Stimulated activated CD4-positive, alpha-beta T cell treated with anti-CD3 and anti-CD28 coated beads, Interleukin-1b, Interleukin-23, amount 100 ng/mL, for 24 hours (primary cell): ENCODE results near the gene GFY.

Experiments
- DNase-seq, 4 experiments: peaks; one replicate each; pipeline ENCODE4 v3.0.0-alpha.2; 2020; ENCODE audit warnings: low read depth in 4 of 4, low spot score in 1 of 4

The GFY gene, protein sequence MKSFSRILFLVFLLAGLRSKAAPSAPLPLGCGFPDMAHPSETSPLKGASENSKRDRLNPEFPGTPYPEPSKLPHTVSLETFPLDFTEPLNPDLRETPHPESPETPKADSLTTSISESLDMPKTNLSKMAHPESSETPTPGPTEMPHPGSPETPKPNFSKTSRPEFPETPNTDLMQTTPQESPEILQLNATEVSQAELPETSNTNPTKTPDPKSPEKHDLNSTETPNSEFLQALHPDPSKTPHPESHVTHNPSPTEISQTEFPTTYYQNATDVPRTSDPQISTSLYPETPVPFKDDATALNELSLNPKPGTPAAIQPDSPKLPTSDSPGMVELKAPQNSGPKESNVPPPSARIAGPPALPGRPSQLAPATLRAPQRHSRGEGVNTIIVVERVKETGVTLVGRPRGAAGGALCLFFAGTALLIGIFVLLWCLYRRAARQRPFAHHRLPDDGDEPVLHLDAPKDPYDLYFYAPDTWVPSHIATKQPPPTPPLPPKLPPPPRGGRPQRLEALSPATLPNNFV

DNA sequence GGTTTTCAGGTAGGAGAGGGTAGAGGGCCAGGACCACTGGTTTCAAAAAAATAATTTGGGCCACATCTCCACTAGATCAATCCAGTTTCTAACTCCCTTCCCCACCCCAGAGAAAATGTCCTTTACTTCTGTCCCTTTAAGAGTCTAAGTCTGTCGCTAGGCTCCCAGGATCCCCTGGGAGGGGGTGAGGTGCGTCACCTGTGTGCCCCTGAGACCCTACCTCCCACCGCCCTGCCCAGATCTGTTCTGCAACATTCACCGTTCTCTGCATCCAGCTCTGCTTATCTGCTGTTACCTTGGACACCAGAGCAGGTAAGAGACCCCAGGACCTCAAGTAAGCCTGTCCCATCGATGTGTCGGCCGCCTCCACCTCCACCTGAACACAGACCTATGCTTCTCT is at the start of gene GFY:
GFY (plus strand) TSS at position 211 of the 400 bp plus-strand sequence. CDS start 1,043 bp downstream, outside the sequence.
- DNase-seq, result no peak

DNA sequence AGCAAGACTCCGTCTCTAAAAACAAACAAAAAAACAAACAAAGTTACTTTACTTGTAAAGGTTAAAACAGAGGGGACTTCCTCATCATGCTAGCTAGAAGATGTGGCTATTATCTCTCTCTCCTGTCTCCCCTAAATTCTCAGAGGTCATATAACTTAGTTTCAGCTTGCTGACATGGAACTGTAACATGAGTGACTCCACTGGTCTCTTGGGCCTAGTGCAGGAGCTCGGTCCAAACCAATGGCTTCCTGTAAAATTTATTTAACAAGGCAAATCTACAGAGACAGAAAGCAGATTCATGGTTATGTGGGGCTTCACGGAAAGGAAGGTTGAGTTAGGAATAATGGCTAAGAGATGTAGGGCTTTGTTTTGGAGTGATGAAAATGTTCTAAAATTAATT is 46.7 kb upstream of the GFY start:
- DNase-seq, result no peak

DNA sequence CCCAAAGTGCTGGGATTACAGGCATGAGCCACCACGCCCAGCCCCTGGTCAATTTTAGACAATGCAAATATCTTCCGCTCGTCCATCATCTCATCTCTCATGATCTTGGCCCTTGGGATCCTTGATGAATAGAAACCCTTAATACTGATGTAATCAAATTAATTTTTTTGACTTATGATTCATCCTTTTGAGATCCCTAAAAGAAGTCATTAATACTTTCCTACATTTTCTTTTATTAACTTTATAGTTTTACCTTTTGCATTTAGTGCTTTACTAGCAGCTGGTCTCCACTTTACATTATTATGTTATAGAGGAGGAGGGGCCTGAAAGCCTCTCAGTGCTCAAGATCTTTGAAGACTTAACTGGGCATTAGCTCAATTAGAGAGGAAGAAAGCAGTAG is 44.8 kb upstream of the GFY start:
- no peak for DNase-seq

DNA sequence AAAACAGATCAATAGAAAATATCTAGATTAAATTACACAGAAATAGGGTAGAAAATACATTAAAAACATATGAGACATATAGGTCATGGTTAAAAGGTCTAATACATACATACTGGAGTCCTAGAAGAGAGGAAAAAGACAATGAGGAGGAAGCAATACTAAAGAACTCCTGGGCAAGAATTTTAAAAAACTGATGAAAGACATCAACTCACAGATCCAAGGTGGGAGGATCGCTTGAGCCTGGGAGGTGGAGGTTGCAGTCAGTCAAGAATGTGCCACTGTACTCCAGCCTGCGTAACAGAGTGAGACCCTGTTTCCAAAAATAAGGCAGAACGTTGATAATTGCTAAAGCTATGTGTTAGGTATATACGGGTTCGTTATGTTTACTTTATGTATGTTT is 42.5 kb upstream of the GFY start:
- no peak for DNase-seq

DNA sequence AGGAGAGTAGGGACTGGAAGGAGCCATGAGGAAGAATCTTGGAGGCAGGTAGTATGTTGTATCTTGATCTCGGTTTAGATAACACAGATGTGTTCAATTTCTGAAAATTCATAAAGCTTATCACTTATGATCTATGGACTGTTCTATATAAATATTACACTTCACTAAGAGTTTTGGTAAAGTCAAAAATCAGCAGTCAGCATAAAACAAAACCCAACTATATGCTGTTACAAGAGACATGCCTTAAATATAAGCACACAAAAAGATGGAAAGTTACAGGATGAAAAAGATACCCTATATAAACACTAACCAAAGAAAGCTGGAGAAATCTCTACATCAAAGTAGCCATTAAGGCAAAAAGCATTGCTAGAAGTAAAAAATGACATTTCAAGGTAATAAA is 41.6 kb upstream of the GFY start:
- DNase-seq, result no peak

DNA sequence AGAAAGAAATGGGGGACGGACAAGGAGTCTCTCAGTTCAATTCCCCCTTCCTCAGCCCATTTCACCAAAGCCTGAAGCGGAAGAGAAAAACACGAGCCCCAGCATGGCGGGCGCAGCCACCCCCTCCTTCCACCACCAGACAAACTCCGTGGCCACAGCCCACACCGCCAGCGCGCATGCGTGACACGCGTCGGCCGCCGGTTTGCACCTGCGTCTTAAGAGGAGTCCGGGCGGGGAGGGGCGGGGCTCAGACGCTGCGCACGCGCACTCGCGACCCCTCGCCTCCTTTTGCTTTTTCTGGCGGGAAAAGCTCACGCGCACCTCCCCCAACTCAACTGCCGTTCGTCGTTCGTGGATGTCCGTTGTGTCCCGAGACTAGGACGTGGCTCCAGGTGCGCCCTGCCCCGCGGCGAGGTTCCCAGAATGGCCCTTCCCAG is 37.2 kb upstream of the GFY start, which contains the start of gene KASH5:
KASH5 (plus strand) TSS at position 314 of the 437 bp plus-strand sequence. CDS start 2,635 bp downstream, outside the sequence.
- DNase-seq, result peak; percentile 53 to 86 (median 70)

DNA sequence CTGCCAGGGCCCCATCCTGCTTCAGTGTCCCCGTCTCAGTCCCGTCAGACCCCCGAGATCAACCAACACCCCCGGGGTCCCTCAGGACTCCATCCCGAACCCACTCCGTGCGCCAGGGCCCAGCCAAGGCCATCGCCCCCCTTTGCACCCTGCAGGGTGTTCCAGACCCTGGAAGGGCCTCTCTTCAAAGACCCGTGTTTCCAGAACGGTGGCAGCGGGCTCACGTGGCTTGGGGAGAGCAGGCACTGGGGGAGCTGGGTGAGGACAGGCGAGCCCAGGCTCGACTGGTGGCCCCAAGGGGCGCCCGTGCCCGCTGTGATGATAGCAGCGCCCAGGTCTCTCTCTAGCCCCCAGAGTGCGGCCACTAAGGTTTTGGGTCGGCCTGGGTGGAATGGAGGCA is 35.8 kb upstream of the GFY start:
- no peak for DNase-seq

DNA sequence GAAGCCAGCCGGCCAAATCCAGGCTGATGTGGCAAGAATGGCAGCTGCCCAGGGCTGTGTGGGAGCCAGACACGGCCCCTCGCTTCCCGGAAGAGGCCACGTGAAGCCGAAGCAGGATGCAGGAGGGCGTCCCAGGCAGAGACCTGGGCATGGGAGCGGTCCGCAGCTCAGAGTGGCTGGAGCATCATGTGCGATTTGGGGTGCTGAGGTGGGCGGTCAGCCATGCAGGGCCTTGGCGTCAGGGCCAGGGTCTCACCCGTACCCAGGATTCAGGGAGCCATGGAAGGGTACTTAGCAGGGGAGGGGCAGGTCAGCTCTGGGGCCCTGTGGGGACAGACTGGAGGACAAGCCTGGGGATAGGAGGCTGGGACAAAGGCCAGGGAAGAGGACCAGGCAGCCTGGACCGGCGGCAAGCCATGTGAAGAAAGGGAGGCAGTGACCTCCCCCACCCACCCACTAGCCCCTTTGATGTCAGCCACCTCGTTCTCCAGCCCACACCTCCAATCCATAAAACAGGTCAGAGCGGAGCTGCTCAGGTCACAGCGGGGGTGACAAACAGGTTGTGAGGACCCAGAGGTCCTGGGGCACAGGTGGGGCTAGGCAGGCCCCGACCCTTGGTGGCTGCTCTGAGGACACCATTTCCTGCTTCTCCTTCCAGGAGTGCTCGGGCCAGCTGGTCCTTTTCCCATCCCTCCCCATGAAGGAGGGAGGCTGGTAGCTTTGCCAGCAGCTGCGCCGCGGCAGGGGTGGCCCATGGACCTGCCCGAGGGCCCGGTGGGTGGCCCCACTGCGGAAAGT is 34.9 kb upstream of the GFY start:
- no peak for DNase-seq

DNA sequence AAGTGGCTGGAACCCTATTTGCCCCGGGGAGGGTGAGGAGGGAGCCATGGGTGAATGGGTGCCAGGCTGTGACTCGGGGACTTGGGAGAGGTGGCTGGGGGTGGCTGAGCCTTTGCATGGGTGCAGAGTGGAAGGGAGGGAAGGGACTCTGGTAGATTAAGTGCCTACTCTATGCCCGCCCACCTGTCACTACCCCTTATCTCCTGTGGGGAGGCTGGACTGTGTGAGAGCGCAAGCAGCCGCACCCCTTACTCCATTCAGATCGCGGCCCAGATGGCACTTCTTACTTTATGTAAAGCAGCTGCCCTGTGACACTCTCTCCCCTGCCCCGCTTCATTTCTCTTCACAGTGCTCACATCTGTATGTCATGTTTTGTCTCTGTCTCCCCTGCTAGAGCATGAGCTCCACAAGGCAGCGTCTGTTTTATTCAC is 34.2 kb upstream of the GFY start:
- no peak for DNase-seq

DNA sequence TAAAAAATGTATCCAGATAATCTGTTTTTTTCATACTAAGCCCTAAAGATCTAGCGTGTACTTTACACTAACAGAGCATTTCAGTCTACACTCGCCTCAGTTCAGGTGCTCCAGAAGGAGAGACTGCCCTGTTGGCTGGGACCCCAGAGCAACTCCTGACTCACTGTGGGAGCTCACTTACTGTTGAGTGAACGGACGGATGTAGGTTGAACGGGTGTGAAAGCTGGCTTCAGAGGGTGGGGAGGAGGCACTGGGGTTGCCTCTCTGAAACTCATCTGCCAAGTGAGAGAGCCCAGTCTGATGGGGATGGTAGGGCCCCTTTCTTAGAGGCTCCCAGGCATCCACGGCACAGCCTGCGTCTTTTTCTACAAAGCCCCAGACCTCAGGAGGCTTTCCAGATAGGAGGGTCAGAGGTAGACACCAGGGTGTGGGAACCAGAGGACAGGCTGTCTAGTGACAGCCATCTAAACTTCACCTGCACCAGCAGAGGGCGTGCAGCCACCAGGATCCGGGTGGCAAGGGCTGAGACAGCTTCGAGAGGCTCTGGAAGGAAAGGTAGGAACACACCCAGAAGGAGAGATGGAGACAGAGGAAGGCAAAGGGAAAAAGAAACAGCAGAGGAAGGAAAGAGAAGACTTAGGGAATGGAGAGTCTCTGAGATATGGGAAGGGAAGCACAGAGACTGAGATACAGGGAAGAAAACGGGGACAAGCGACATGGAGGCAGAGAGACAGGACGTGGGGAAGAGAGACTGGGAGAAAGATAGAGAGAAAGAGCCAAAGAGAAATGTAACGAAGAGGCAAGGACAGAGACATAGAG is 33.4 kb upstream of the GFY start:
- peak; percentile 37 to 68 (median 56) for DNase-seq

DNA sequence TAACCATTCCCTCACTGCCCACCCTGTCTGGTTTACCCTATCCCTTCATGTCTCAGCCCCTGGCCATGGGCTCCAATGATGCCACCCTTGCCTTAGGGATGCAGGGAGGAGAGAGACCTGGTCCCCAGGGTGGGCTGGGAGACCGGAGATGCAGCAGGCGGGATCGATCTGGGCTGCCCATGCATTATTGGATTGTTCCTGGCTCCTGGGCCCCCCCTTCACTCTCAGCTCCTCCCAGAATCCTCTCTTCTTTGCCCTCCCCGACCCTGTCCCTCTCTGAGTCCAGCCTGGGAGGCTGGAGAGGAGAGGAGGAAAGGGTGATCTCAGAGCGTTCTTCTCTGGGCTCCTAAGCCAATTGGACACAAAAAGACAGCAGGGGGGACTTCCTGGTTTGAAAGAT is 31.3 kb upstream of the GFY start:
- no peak for DNase-seq

DNA sequence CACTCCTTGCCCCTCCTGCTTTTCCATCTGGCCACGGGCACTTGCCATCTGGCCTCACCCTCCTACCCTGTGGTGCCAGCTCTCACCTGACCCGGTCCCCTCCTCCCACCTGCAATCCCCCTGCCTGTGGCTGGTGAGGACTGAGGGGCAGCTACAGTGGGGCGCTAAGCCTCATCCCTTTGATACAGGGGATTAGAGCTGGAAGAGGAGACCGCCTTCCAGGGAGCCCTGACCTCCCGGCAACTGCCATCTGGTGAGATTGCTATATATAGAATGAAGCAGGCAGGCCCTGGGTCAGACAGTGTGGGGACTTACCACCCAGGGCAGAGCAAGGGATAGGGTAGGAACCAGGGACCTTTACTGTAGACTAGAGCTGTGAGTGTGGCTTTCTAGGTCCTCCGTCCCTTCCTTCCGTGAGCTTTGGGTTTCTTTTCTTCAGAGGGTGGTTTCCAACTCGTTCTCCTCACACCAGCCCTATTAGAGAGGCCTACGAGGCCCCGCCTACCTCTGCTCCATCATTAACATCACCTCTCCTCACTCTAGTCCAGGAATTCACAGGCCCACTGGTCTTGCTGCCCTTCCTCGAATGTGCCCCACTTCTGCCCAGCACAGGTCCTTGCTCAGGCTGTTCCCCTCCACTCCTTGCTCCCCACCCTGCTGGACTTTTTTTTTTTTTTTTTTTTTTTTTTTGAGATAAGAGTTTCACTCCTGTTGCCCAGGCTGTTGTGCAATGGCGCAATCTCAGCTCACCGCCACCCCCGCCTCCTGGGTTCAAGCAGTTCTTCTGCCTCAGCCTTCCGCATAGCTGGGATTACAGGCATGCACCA is 29.4 kb upstream of the GFY start:
- no peak for DNase-seq

DNA sequence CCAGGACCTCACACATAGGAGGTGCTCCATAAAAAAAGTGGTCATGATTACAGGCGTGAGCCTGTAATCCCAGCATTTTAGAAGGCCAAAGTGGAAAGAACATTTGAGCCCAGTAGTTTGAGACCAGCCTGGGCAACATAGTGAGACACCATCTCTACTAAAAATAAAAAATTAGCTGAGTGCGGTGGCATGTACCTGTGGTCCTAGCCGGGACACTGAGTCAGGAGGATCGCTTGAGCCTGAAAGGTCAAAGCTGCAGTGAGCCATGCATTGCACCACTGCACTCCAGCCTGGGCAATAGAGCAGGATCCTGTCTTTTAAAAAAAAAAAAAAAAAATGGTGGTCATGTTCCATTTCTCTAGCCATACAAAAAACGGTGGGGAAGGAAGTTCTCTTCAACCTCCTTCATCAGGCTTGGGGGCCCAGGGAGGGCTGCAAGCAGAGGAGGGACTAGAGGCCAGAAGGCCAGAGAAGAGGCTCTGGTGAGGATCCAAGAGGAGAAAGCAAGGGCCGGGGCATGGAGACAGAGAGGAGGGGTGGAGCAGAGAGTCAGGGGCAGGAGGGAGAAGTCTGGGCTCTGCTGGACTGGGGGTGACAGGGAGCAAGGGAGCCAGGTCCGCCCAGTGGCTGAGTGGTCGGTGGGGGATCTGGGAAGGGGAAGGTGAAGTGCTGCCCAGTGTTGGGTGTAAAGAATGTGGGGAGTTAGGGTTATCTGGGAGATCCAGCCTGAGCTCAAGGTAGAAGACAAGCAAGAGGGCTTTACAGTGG is 28.3 kb upstream of the GFY start:
- DNase-seq, result no peak

DNA sequence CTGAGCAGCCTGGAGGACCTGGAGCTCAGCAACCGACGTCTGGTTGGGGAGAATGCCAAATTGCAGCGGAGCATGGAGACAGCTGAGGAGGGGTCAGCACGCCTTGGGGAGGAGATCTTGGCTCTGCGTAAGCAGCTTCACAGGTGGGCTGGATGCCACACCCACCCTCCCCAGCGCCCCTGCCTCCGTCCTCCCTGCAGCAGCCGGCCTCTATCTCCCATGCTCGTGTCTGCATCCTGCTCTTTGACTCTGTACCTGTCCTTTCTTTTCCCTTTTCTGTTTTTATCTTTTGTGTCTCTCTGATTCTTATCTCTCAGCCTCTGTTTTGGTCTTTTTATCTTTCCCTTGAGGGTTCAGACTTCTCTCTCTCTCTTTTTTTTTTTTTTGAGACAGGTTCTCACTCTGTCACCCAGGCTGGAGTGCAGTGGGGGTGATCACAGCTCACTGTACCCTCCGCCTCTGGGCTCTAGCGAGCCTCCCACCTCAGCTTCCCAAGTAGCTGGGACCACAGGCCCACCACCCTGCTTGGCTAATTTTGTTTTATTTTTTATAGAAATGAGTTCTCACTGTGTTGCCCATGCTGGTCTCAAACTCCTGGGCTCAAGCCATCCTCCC is 27.1 kb upstream of the GFY start:
- DNase-seq, result no peak

DNA sequence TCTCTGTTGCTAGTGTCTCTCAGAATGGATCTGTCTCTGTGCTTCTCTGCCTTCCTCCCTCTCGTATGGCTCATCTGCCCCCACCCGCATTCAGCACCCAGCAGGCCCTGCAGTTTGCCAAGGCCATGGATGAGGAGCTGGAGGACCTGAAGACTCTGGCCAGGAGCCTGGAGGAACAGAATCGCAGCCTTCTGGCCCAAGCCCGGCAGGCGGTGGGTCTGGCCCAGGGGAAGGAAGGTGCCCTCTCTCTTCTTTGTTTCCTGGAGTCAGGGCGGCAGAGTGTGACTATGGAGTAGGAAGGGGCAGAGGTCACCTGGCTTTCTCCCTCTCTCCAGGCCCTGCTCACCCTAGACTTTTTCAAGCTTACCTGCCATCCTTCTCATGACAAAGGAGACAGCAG is 26.3 kb upstream of the GFY start:
- DNase-seq, result no peak

DNA sequence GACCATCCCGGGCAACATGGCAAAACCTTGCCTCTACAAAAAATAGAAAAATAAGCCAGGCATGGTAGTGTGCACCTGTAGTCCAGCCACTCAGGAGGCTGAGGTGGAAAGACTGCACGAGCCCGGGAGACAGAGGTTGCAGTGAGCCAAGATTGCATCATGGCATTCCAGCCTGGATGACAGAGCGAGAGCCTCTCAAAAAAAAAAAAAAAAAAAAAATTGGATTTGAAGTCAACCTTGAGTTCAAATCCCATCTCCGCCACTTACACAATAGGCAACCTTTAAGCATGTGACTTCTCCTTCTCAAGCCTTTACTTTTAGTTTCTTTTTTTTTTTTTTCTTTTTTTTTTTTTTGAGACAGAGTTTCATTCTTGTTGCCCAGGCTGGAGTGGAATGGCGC is 25.2 kb upstream of the GFY start:
- DNase-seq, result no peak

DNA sequence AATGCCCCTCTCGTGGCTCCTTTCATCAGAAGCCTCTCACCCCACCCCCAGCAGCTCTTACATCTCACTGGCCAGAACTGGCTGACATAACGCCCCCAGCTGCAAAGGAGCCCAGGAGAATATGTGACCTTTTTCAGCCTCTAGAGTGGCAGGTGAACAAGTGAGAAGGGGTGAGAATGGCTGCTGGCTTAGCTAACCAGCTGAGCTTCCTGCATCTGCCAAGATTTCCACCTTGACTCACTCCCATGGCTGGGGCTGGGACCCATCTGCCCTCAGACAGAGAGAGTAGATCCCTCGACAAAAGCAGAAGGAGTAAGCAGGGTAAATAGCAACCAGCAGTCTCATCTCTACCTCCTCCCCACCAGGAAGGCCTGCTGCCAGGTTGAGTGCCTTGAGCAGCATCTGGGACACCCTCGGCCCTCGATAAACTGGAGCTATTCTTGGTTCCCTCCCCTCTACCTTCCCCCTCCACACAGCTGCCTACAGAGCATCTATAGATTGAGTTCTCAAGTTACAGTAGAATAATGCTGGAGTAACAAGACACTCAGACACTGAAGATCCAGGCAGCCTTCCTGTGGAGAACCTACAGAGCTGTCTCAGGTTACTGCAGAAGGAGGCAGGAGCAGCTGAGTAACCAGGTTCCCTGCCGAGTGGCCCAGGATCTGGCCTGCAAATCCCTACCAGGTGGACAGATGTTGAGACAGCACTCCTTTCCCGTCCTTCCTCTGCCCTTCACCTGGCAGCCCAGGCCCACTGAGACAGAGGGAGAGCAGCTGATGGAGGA is 21.6 kb upstream of the GFY start:
- no peak for DNase-seq

DNA sequence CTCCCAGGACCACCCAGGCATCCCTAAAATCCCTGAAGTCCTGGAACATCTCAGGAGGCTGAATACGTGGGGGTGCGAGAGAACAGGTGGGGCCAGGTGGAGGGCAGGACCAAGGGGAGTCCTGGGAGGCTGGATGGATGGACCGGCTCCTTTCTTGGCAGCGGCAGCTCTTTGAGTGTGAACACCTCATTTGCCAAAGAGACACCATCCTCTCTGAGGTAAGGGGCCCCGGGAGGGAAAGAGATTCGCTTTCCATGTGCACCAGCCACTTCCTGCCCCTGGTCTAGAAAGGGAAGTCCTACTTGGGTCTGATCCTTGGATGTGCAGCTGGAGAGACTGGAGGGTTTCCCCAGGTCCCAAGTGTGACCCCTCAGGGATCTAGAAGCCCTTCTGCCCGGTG is 18.1 kb upstream of the GFY start:
- no peak for DNase-seq
